Measurements from ENCODE around the gene FARS2.

The FARS2 gene

DNA sequence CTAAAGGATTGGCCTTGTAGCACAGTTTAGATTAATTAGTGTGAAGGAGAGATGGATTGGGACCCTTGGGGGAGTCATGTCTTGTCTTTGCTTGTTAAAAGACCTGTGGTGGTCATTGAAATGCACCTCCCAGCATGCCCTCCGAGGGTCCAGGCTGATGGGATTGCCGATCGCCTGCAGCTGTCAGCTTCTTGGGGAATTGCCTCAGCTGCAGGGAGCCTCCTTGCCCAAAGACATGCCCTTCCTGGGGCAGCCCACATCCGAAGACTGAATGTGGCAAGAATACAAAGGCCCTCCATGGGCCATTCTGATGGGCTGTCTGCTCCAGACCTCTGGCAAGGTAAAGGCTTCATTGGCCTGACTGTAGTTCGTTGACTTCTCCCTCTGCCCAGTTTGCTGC is 150.7 kb downstream of the FARS2 start:
- DNase-seq = no peak
- no peaks in the 10 kb centered on the region for H3K9me3 Mint-ChIP-seq
- no peak for ATAC-seq
- H3K4me1 Mint-ChIP-seq = no peaks in the 10 kb centered on the region
- no peak overlapping the region for H3K4me3 Mint-ChIP-seq
- H3K27me3 Mint-ChIP-seq = no peaks in the 10 kb centered on the region
- H3K27ac Mint-ChIP-seq = no peak overlapping the region
- H3K36me3 Mint-ChIP-seq (ENCODE audit: low read depth) = peaks cover 27% of the 10 kb centered on the region

GRCh38 chr6:5412663-5413062 is 151.3 kb downstream of the FARS2 start:
- ATAC-seq = no peak
- no peak overlapping the region for H3K27ac Mint-ChIP-seq
- no peaks in the 10 kb centered on the region for H3K27me3 Mint-ChIP-seq
- peaks cover 4% of the 10 kb centered on the region for H3K9me3 Mint-ChIP-seq
- no peaks in the 10 kb centered on the region for H3K4me1 Mint-ChIP-seq
- DNase-seq = no peak
- no peak overlapping the region for H3K4me3 Mint-ChIP-seq
- H3K36me3 Mint-ChIP-seq (ENCODE audit: low read depth) = peaks cover 30% of the 10 kb centered on the region

DNA sequence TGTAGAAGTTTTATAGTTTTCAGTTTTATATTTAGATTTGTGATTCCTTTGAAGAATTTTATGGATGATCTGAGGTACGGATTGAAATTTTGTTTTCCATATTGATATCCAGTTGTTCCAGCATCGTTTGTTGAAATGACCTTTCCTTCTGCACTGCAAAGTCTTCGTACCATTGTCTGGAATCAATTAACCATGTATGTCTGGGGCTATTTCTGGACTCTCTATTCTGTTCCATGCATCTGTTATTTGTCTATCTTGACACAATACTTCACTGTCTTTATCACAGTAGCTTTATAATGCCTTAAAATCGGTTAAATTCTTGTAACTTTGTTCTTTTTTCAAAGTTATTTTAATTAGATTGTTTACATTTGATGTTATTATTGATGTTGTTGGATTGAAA is 154.9 kb downstream of the FARS2 start:
- H3K27ac Mint-ChIP-seq = no peak overlapping the region
- H3K36me3 Mint-ChIP-seq (ENCODE audit: low read depth) = peaks cover 37% of the 10 kb centered on the region
- H3K9me3 Mint-ChIP-seq = peaks cover 6% of the 10 kb centered on the region
- ATAC-seq (no peak), DNase-seq (no peak)
- no peak overlapping the region for H3K4me3 Mint-ChIP-seq
- H3K27me3 Mint-ChIP-seq = no peaks in the 10 kb centered on the region
- H3K4me1 Mint-ChIP-seq = no peaks in the 10 kb centered on the region

GRCh38 chr6:5422321-5422915 is 161.1 kb downstream of the FARS2 start:
- Mint-ChIP-seq H3K27ac (no peak overlapping the region), H3K36me3 (ENCODE audit: low read depth) (peaks cover 20% of the 10 kb centered on the region), H3K9me3 (peaks cover 5% of the 10 kb centered on the region), H3K4me1 (peaks cover 3% of the 10 kb centered on the region), H3K27me3 (no peaks in the 10 kb centered on the region), H3K4me3 (no peak overlapping the region)
- no peak for ATAC-seq
- DNase-seq = peak; percentile 9

GRCh38 chr6:5423251-5423650 is 161.9 kb downstream of the FARS2 start:
- H3K27ac Mint-ChIP-seq = no peak overlapping the region
- H3K4me1 Mint-ChIP-seq = peaks cover 3% of the 10 kb centered on the region
- ATAC-seq (no peak), DNase-seq (no peak)
- no peaks in the 10 kb centered on the region for H3K9me3 Mint-ChIP-seq
- H3K4me3 Mint-ChIP-seq = no peak overlapping the region
- H3K36me3 Mint-ChIP-seq (ENCODE audit: low read depth) = peaks cover 14% of the 10 kb centered on the region
- no peaks in the 10 kb centered on the region for H3K27me3 Mint-ChIP-seq

- peaks cover 3% of the 10 kb centered on the region for H3K4me1 Mint-ChIP-seq
- H3K9me3 Mint-ChIP-seq = no peaks in the 10 kb centered on the region
- H3K4me3 Mint-ChIP-seq = no peak overlapping the region
- peaks cover 3% of the 10 kb centered on the region for H3K36me3 Mint-ChIP-seq (ENCODE audit: low read depth)
- H3K27ac Mint-ChIP-seq = no peak overlapping the region
- H3K27me3 Mint-ChIP-seq = no peaks in the 10 kb centered on the region
- DNase-seq (no peak), ATAC-seq (no peak)
Measured at GRCh38 chr6:5424726-5425125, 163.4 kb downstream of the FARS2 start.

- Mint-ChIP-seq H3K4me1 (peaks cover 3% of the 10 kb centered on the region), H3K9me3 (no peaks in the 10 kb centered on the region), H3K36me3 (ENCODE audit: low read depth) (no peaks in the 10 kb centered on the region), H3K27me3 (no peaks in the 10 kb centered on the region), H3K27ac (no peak overlapping the region), H3K4me3 (no peak overlapping the region)
- DNase-seq (no peak), ATAC-seq (no peak)
Measured at GRCh38 chr6:5425267-5425666, 164.0 kb downstream of the FARS2 start.

GRCh38 chr6:5425797-5426196 is 164.5 kb downstream of the FARS2 start:
- peaks cover 3% of the 10 kb centered on the region for H3K4me1 Mint-ChIP-seq
- ATAC-seq (no peak), DNase-seq (no peak)
- H3K4me3 Mint-ChIP-seq = no peak overlapping the region
- no peak overlapping the region for H3K27ac Mint-ChIP-seq
- no peaks in the 10 kb centered on the region for H3K27me3 Mint-ChIP-seq
- no peaks in the 10 kb centered on the region for H3K36me3 Mint-ChIP-seq (ENCODE audit: low read depth)
- H3K9me3 Mint-ChIP-seq = no peaks in the 10 kb centered on the region

GRCh38 chr6:5427586-5427985 is 166.3 kb downstream of the FARS2 start:
- H3K4me3 Mint-ChIP-seq = no peak overlapping the region
- DNase-seq = no peak
- no peaks in the 10 kb centered on the region for H3K27me3 Mint-ChIP-seq
- H3K27ac Mint-ChIP-seq = no peak overlapping the region
- ATAC-seq = no peak
- no peaks in the 10 kb centered on the region for H3K9me3 Mint-ChIP-seq
- H3K4me1 Mint-ChIP-seq = peaks cover 3% of the 10 kb centered on the region
- H3K36me3 Mint-ChIP-seq (ENCODE audit: low read depth) = peaks cover 8% of the 10 kb centered on the region

- Mint-ChIP-seq H3K4me1 (no peaks in the 10 kb centered on the region), H3K9me3 (peaks cover 16% of the 10 kb centered on the region), H3K36me3 (ENCODE audit: low read depth) (peaks cover 50% of the 10 kb centered on the region), H3K4me3 (no peak overlapping the region), H3K27ac (no peak overlapping the region), H3K27me3 (no peaks in the 10 kb centered on the region)
- ATAC-seq = no peak
- DNase-seq = no peak
Measured at GRCh38 chr6:5433324-5433723, 172.0 kb downstream of the FARS2 start.

GRCh38 chr6:5435449-5435848 is 174.1 kb downstream of the FARS2 start:
- Mint-ChIP-seq H3K4me3 (no peak overlapping the region), H3K36me3 (ENCODE audit: low read depth) (peaks cover 55% of the 10 kb centered on the region), H3K27ac (no peak overlapping the region), H3K27me3 (no peaks in the 10 kb centered on the region), H3K9me3 (peaks cover 16% of the 10 kb centered on the region), H3K4me1 (peaks cover 2% of the 10 kb centered on the region)
- ATAC-seq (no peak), DNase-seq (no peak)

- ATAC-seq = no peak
- Mint-ChIP-seq H3K4me1 (peaks cover 2% of the 10 kb centered on the region), H3K36me3 (ENCODE audit: low read depth) (peaks cover 34% of the 10 kb centered on the region)
Measured at GRCh38 chr6:5438922-5439584, 177.7 kb downstream of the FARS2 start.

GRCh38 chr6:5439749-5440148 is 178.4 kb downstream of the FARS2 start:
- no peak overlapping the region for H3K4me3 Mint-ChIP-seq
- ATAC-seq = no peak
- H3K27me3 Mint-ChIP-seq = no peaks in the 10 kb centered on the region

More at GRCh38 chr6:5438922-5439584, 177.7 kb downstream of the FARS2 start:
- H3K27ac Mint-ChIP-seq = no peak overlapping the region
- no peaks in the 10 kb centered on the region for H3K27me3 Mint-ChIP-seq
- H3K9me3 Mint-ChIP-seq = peaks cover 16% of the 10 kb centered on the region
- no peak for DNase-seq
- no peak overlapping the region for H3K4me3 Mint-ChIP-seq

GRCh38 chr6:5442319-5442718 is 181.0 kb downstream of the FARS2 start:
- H3K27me3 Mint-ChIP-seq = no peaks in the 10 kb centered on the region
- DNase-seq (no peak), ATAC-seq (no peak)
- H3K36me3 Mint-ChIP-seq (ENCODE audit: low read depth) = peaks cover 13% of the 10 kb centered on the region
- no peak overlapping the region for H3K27ac Mint-ChIP-seq
- H3K4me3 Mint-ChIP-seq = no peak overlapping the region
- peaks cover 4% of the 10 kb centered on the region for H3K9me3 Mint-ChIP-seq
- H3K4me1 Mint-ChIP-seq = peaks cover 2% of the 10 kb centered on the region

More at GRCh38 chr6:5439749-5440148, 178.4 kb downstream of the FARS2 start:
- peaks cover 2% of the 10 kb centered on the region for H3K4me1 Mint-ChIP-seq
- H3K27ac Mint-ChIP-seq = no peak overlapping the region
- H3K36me3 Mint-ChIP-seq (ENCODE audit: low read depth) = peaks cover 32% of the 10 kb centered on the region
- H3K9me3 Mint-ChIP-seq = peaks cover 16% of the 10 kb centered on the region
- DNase-seq = no peak

DNA sequence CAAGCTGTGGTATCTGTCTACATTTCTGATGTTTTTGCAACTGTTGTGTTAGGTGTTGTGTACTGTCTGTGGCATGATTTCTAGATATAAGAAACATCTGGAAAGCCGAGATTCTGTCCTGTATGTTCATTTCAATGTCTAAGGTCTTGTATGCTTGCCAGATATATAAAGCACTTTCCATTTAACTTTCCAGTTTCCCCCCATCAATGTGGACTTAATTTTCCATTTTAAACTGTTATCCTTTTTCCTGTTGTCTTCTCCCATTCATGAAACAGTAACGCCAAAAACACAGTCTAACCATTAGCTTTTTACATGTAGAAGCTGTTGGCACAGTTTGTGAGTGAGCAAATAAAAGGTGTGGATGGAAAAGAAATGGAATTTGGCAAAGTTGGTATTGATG is 181.6 kb downstream of the FARS2 start:
- no peaks in the 10 kb centered on the region for H3K9me3 Mint-ChIP-seq
- H3K36me3 Mint-ChIP-seq (ENCODE audit: low read depth) = peaks cover 13% of the 10 kb centered on the region
- no peaks in the 10 kb centered on the region for H3K27me3 Mint-ChIP-seq
- ATAC-seq = no peak
- no peak for DNase-seq
- H3K4me3 Mint-ChIP-seq = no peak overlapping the region
- no peak overlapping the region for H3K27ac Mint-ChIP-seq
- peaks cover 2% of the 10 kb centered on the region for H3K4me1 Mint-ChIP-seq

Data from activated naive CD8-positive, alpha-beta T cell treated with anti-CD3 and anti-CD28 coated beads, Interleukin-2, amount 50 U/mL, for 24 hours (primary cell).